Endothelial cell of umbilical vein (primary cell): ENCODE results near the gene KCNC4. TPM values are rescaled to one million over a fixed set of nuclear protein-coding genes. Genes with fewer than 3 reads are reported as not detected.

Experiments
- BruUV-seq: library from RNA; stranded (reverse); fragments of 400-500 nt; replicated peaks from 2 replicates; lab custom pipeline; 2021; lab: Mats Ljungman, UMichigan
- CTCF ChIA-PET: fragments of 300-600, 350-600 bp; sonication (Branson Sonifier 250); formaldehyde crosslinking; loops from one replicate; lab custom pipeline; 2021; ENCODE audit warnings: antibody characterized with exemption, inconsistent platforms; lab: Charles Lee
- POLR2A ChIA-PET: fragments of 300-600, 350-600 bp; sonication (Branson Sonifier 250); formaldehyde crosslinking; loops from one replicate; lab custom pipeline; 2021; ENCODE audit warnings: antibody characterized with exemption, inconsistent platforms; lab: Charles Lee
- DNase-seq: peaks from one replicate; pipeline ENCODE4 v3.0.0-alpha.2; 2011; ENCODE audit warnings: low read depth, low spot score
- FAIRE-seq: peaks from 2 replicates; lab custom pipeline; 2011; peaks lifted over from hg19 to GRCh38; lab: Jason Lieb, UNC
- H2AFZ ChIP-seq: 2 replicates; pipeline ENCODE4 v1.6.0; 2012; ENCODE audit warnings: low read depth, low read length, control low read depth, inconsistent platforms
- H3K27ac ChIP-seq: 2 replicates; pipeline ENCODE4 v1.5.1; 2011; ENCODE audit warnings: low read depth, mild to moderate bottlenecking, control low read depth, low read length, moderate library complexity; ENCODE audit not compliant: insufficient read depth
- H3K27me3 ChIP-seq, 2 experiments: 2 replicates each; pipeline versions ENCODE4 v1.6.0 to v1.6.1; 2011; ENCODE audit warnings: low read length in 2 of 2, mixed read lengths in 1 of 2; ENCODE audit not compliant: control insufficient read depth in 2 of 2, insufficient read depth in 2 of 2
- H3K36me3 ChIP-seq, 2 experiments: 2 replicates in 1 of 2; 3 replicates in 1 of 2; pipeline ENCODE4 v1.5.1; 2011; ENCODE audit warnings: low read length in 2 of 2, mild to moderate bottlenecking in 1 of 2, moderate library complexity in 1 of 2; ENCODE audit not compliant: control insufficient read depth in 2 of 2, insufficient read depth in 2 of 2; ENCODE audit errors: extremely low read depth in 1 of 2
- H3K4me1 ChIP-seq: 3 replicates; pipeline ENCODE4 v1.5.1; 2011; ENCODE audit warnings: mild to moderate bottlenecking, low read length; ENCODE audit not compliant: control insufficient read depth, insufficient read depth; ENCODE audit errors: extremely low read depth
- H3K4me2 ChIP-seq: 2 replicates; pipeline ENCODE4 v1.6.1; 2011; ENCODE audit warnings: low read length, control low read depth, mixed read lengths; ENCODE audit not compliant: insufficient read depth
- H3K4me3 ChIP-seq, 3 experiments: fragments of 200-600 bp in 1 of 3; sonication (generic), shearing (Covaris generic) in 1 of 3; replicated peaks in 1 of 3; 2 replicates each; pipeline ENCODE4 v1.5.1; 2011 to 2016; ENCODE audit warnings: control low read depth in 3 of 3, low read length in 3 of 3, mild to moderate bottlenecking in 2 of 3, inconsistent platforms in 1 of 3, low read depth in 1 of 3, moderate library complexity in 1 of 3; ENCODE audit not compliant: insufficient read depth in 1 of 3
- H3K79me2 ChIP-seq: 2 replicates; pipeline ENCODE4 v1.6.0; 2012; ENCODE audit warnings: low read length, inconsistent platforms; ENCODE audit not compliant: control insufficient read depth, insufficient read depth
- H3K9ac ChIP-seq: replicated peaks from 2 replicates; pipeline ENCODE3; 2011; ENCODE audit warnings: low read length, control low read depth; ENCODE audit not compliant: insufficient read depth; ENCODE audit errors: extremely low read depth
- H3K9me1 ChIP-seq: replicated peaks from 3 replicates; pipeline ENCODE4 v1.6.0; 2011; ENCODE audit warnings: mild to moderate bottlenecking, low read length; ENCODE audit not compliant: control insufficient read depth, insufficient read depth; ENCODE audit errors: extremely low read depth
- H3K9me3 ChIP-seq: replicated peaks from 2 replicates; pipeline ENCODE4 v1.5.1; 2012; ENCODE audit warnings: low read length, inconsistent platforms; ENCODE audit not compliant: control insufficient read depth, insufficient read depth
- H4K20me1 ChIP-seq: replicated peaks from 2 replicates; pipeline ENCODE3; 2011; ENCODE audit warnings: mild to moderate bottlenecking, low read length; ENCODE audit not compliant: control insufficient read depth, insufficient read depth; ENCODE audit errors: extremely low read depth
- EZH2 ChIP-seq: IDR thresholded peaks from 2 replicates; pipeline ENCODE4 v1.6.1; 2012; ENCODE audit warnings: borderline replicate concordance, low read depth, mild to moderate bottlenecking, moderate library complexity, low read length, inconsistent platforms; ENCODE audit not compliant: severe bottlenecking
- FOS ChIP-seq: IDR thresholded peaks from 2 replicates; pipeline ENCODE4 v1.6.1; 2011; ENCODE audit warnings: mild to moderate bottlenecking, low read length, moderate library complexity, borderline replicate concordance; ENCODE audit not compliant: insufficient read depth
- dilution Hi-C: fragments of 300-500 bp; cut with MboI; formaldehyde crosslinking; loops from one replicate; pipeline ENCODE4 v1.15.0; 2019; ENCODE audit warnings: low sequenced_read_pairs; ENCODE audit not compliant: extremely low pct_ligation_motif_present
- intact Hi-C: fragments of 100-400 bp; cut with micrococcal nuclease; formaldehyde crosslinking; loops from one replicate; pipeline ENCODE4 v1.10.0; 2022
- polyA plus RNA-seq, 4 experiments: library from polyadenylated mRNA; depleted of rRNA in 3 of 4; stranded (reverse) in 3 of 4; unstranded in 1 of 4; fragments of >200 nt; gene quantifications; 2 replicates each; pipeline versions ENCODE4 v1.2.1 to v1.2.3, GENCODE V29; 2011 to 2012; ENCODE audit warnings: missing spikeins in 1 of 4
- total RNA-seq: library from RNA; stranded (reverse); gene quantifications from 2 replicates; pipeline ENCODE4 v1.2.3, GENCODE V29; 2021
- TF ChIP-seq, protein P1 (sequence below), 2 donors: IDR thresholded peaks; 1 replicate in 1 of 2; 2 replicates in 1 of 2; pipeline ENCODE4 v1.5.1; 2011; ENCODE audit warnings: low read length in 2 of 2, mild to moderate bottlenecking in 2 of 2, moderate library complexity in 2 of 2, control low read depth in 1 of 2, inconsistent platforms in 1 of 2, low read depth in 1 of 2; ENCODE audit not compliant: insufficient read depth in 1 of 2; ENCODE audit errors: extremely low read depth in 1 of 2

Gene KCNC4
- total and polyA plus RNA-seq, 2 donors (not counting 3 experiments of a cell fraction or from before 2014, with no cell fraction given) = 6.7 to 22.5 TPM

GRCh38 chr1:110196917-110197765, 13.0 kb upstream of the KCNC4 start:
- Histone ChIP-seq H2AFZ (no peak overlapping the region), H3K27ac (no peak overlapping the region), H3K4me2 (no peak overlapping the region), H3K4me1 (no peaks in the 10 kb centered on the region), H3K4me3 (no peak overlapping the region), H3K79me2 (no peaks in the 10 kb centered on the region), H3K27me3 (no peaks in the 10 kb centered on the region), H3K36me3 (no peaks in the 10 kb centered on the region), H4K20me1 (no peaks in the 10 kb centered on the region), H3K9ac (no peak overlapping the region), H3K9me3 (no peaks in the 10 kb centered on the region), H3K9me1 (no peaks in the 10 kb centered on the region)
- DNase-seq (peak; percentile 34), FAIRE-seq (peak; percentile 84)
- dilution Hi-C loops (no loop called here), intact Hi-C loops (loop anchor here (1.0 kb wide), 2 partner anchors 263 to 299 kb away; no protein-coding TSS in a partner anchor)
- TF ChIP-seq FOS = no peak
- TF ChIP-seq, protein P1, sequence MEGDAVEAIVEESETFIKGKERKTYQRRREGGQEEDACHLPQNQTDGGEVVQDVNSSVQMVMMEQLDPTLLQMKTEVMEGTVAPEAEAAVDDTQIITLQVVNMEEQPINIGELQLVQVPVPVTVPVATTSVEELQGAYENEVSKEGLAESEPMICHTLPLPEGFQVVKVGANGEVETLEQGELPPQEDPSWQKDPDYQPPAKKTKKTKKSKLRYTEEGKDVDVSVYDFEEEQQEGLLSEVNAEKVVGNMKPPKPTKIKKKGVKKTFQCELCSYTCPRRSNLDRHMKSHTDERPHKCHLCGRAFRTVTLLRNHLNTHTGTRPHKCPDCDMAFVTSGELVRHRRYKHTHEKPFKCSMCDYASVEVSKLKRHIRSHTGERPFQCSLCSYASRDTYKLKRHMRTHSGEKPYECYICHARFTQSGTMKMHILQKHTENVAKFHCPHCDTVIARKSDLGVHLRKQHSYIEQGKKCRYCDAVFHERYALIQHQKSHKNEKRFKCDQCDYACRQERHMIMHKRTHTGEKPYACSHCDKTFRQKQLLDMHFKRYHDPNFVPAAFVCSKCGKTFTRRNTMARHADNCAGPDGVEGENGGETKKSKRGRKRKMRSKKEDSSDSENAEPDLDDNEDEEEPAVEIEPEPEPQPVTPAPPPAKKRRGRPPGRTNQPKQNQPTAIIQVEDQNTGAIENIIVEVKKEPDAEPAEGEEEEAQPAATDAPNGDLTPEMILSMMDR (IDR thresholded peaks at IDR 0.05; ENCODE audit: extremely low read depth in 1 of 2, insufficient read depth in 1 of 2, low read depth in 1 of 2, low read length in 2 of 2) = peak; percentile 75 to 92
- TF ChIP-seq EZH2 = no peak
- POLR2A ChIA-PET = interaction anchor here (0.7 kb wide), 1 partner anchor 212 kb away, joined by 3 read pairs; no protein-coding TSS in a partner anchor
- no TSS peak for BruUV-seq
- CTCF ChIA-PET = interaction anchor here (0.5 to 3.2 kb wide), 51 partner anchors 9 to 314 kb away, joined by 3 to 150 read pairs (median 4); partner anchors contain the start of genes PROK1, RBM15 and STRIP1
